ENCODE data around the gene ASAP3.
"Not testable (repeated sequence)": the region's sequence is repeated elsewhere in the genome, so short reads cannot be mapped to it uniquely, and the experiment has no call there.

GRCh38 chr1:23494836-23495235, 10.9 kb upstream of the ASAP3 start:
- TF ChIP-seq EZH2 (IDR thresholded peaks at IDR 0.05; ENCODE audit: borderline replicate concordance, low read depth, low read length, severe bottlenecking); CTCF (IDR thresholded peaks at IDR 0.05; ENCODE audit: borderline replicate concordance, extremely low read depth, low read length, poor library complexity, severe bottlenecking): not testable (repeated sequence)
